Smooth muscle cell (in vitro differentiated cells): ENCODE data around the gene TTC34. TPM values are rescaled to one million over a fixed set of nuclear protein-coding genes. Genes with fewer than 3 reads are reported as not detected.

Experiments
- DNase-seq: peaks from one replicate; lab custom pipeline; 2025; ENCODE audit not compliant: unreplicated experiment; lab: John Stamatoyannopoulos, UW
- H2AFZ ChIP-seq: fragments of 200-600 bp; sonication (generic); 2 replicates; pipeline ENCODE4 v1.6.0; 2016; ENCODE audit warnings: antibody characterized with exemption, low read depth, mild to moderate bottlenecking
- H3F3A ChIP-seq: fragments of 200-600 bp; sonication (generic); 2 replicates; pipeline ENCODE4 v1.6.0; 2017; ENCODE audit warnings: antibody characterized with exemption, low read depth
- H3K27ac ChIP-seq: fragments of 200-600 bp; sonication (generic); 2 replicates; pipeline ENCODE4 v1.5.1; 2016; ENCODE audit warnings: low read depth, mild to moderate bottlenecking
- H3K27me3 ChIP-seq: fragments of 200-600 bp; sonication (generic); 2 replicates; pipeline ENCODE4 v1.6.1; 2016; ENCODE audit warnings: low read depth, mild to moderate bottlenecking
- H3K36me3 ChIP-seq: fragments of 200-600 bp; sonication (generic); 2 replicates; pipeline ENCODE4 v1.5.1; 2016; ENCODE audit warnings: low read depth
- H3K4me1 ChIP-seq: fragments of 200-600 bp; sonication (generic); 2 replicates; pipeline ENCODE4 v1.5.1; 2016; ENCODE audit warnings: low read depth
- H3K4me2 ChIP-seq: fragments of 200-600 bp; sonication (generic); 2 replicates; pipeline ENCODE4 v1.6.0; 2016; ENCODE audit warnings: mild to moderate bottlenecking
- H3K4me3 ChIP-seq: fragments of 200-600 bp; sonication (generic); 2 replicates; pipeline ENCODE4 v1.5.1; 2016; ENCODE audit warnings: mild to moderate bottlenecking
- H3K79me2 ChIP-seq: fragments of 200-600 bp; sonication (generic); 2 replicates; pipeline ENCODE4 v1.6.0; 2016; ENCODE audit warnings: low read depth, mild to moderate bottlenecking
- H3K9ac ChIP-seq: fragments of 200-600 bp; sonication (generic); 2 replicates; pipeline ENCODE4 v1.6.0; 2016; ENCODE audit warnings: low read depth
- H3K9me3 ChIP-seq: fragments of 200-600 bp; sonication (generic); replicated peaks from 2 replicates; pipeline ENCODE4 v1.5.1; 2016; ENCODE audit warnings: low read depth
- H4K20me1 ChIP-seq: fragments of 200-600 bp; sonication (generic); 2 replicates; pipeline ENCODE4 v1.6.0; 2016; ENCODE audit warnings: low read depth
- WGBS: methylation state at CpG from one replicate; pipeline ENCODE4 v1.1.7; 2016; ENCODE audit warnings: low lambda C conversion rate; 5-methylcytosine and 5-hydroxymethylcytosine counted together
- polyA plus RNA-seq: library from polyadenylated mRNA; unstranded; fragments of >200 nt; fragmentation: Nextera tagmentation; extraction: Ambion mirVana; gene quantifications from 2 replicates; pipeline ENCODE4 v1.2.1, GENCODE V29; 2016
- total RNA-seq: library from RNA; depleted of rRNA; stranded (reverse); fragments of >200 nt; gene quantifications from 2 replicates; pipeline ENCODE4 v1.2.3, GENCODE V29; 2014
- TF ChIP-seq, protein P1 (sequence below): fragments of 200-600 bp; sonication (generic); IDR thresholded peaks from 2 replicates; pipeline ENCODE4 v1.5.1; 2017; ENCODE audit warnings: borderline replicate concordance, mild to moderate bottlenecking, antibody characterized with exemption; ENCODE audit not compliant: insufficient read depth, poor library complexity, severe bottlenecking

Gene TTC34
- total and polyA plus RNA-seq, 2 experiments from 2014 or later: 0.01 to 0.04 TPM

DNA sequence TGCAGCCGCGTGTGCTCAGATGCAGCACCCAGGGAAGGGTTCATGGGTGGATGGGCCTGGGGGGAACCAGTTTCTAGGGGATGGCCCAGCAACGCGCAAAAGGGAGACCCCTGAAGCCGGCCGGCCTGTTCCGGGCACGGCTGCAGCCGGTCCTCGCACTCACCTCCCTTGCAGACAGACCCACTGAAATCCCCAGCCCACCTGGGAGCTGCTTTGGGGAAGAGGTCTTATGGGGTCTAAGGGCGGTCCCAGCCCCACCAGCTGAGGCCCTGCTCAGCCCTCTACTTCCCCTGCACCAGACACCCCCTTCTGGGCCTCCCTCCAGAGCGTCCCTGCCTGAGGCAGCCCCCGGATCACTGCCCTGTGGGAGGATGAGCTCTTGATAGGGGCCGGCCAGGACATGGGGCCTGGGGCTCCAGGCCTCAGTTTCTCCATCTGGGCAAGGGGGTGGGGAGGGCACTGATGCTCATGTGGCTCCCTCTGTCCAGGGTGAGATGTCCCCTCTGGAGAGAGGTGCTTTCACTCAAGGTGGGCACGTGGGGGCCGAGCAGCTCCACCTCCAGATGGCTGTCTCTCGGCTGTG, 20.0 kb upstream of the TTC34 start:
- Histone ChIP-seq H3K27me3 (no peaks in the 10 kb centered on the region), H3K4me1 (no peaks in the 10 kb centered on the region), H3K36me3 (no peaks in the 10 kb centered on the region), H3K9ac (no peak overlapping the region), H3K9me3 (peaks cover 5% of the 10 kb centered on the region), H4K20me1 (no peaks in the 10 kb centered on the region), H3K79me2 (no peaks in the 10 kb centered on the region), H3K4me3 (no peak overlapping the region), H3K27ac (no peak overlapping the region), H3F3A (no peaks in the 10 kb centered on the region), H2AFZ (no peak overlapping the region), H3K4me2 (no peak overlapping the region)
- no peak for DNase-seq
- TF ChIP-seq, protein P1, sequence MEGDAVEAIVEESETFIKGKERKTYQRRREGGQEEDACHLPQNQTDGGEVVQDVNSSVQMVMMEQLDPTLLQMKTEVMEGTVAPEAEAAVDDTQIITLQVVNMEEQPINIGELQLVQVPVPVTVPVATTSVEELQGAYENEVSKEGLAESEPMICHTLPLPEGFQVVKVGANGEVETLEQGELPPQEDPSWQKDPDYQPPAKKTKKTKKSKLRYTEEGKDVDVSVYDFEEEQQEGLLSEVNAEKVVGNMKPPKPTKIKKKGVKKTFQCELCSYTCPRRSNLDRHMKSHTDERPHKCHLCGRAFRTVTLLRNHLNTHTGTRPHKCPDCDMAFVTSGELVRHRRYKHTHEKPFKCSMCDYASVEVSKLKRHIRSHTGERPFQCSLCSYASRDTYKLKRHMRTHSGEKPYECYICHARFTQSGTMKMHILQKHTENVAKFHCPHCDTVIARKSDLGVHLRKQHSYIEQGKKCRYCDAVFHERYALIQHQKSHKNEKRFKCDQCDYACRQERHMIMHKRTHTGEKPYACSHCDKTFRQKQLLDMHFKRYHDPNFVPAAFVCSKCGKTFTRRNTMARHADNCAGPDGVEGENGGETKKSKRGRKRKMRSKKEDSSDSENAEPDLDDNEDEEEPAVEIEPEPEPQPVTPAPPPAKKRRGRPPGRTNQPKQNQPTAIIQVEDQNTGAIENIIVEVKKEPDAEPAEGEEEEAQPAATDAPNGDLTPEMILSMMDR: no peak
- WGBS: 91% methylated on average over 17 of the region's 17 CpGs

- TF ChIP-seq, protein P1: no peak
- no peaks in the 10 kb centered on the region for H3F3A ChIP-seq
- H3K79me2 ChIP-seq: no peaks in the 10 kb centered on the region
- no peak overlapping the region for H3K4me2 ChIP-seq
- no peak overlapping the region for H3K4me3 ChIP-seq
- H3K4me1 ChIP-seq: no peaks in the 10 kb centered on the region
- peaks cover 5% of the 10 kb centered on the region for H3K9me3 ChIP-seq
- H2AFZ ChIP-seq: no peak overlapping the region
- no peak for DNase-seq
- no peaks in the 10 kb centered on the region for H3K36me3 ChIP-seq
- H3K27me3 ChIP-seq: no peaks in the 10 kb centered on the region
- H3K27ac ChIP-seq: no peak overlapping the region
- no peaks in the 10 kb centered on the region for H4K20me1 ChIP-seq
- no peak overlapping the region for H3K9ac ChIP-seq
- WGBS: 78% methylated on average over 11 of the region's 11 CpGs
Observed at GRCh38 chr1:2820731-2821372, 19.4 kb upstream of the TTC34 start.

DNA sequence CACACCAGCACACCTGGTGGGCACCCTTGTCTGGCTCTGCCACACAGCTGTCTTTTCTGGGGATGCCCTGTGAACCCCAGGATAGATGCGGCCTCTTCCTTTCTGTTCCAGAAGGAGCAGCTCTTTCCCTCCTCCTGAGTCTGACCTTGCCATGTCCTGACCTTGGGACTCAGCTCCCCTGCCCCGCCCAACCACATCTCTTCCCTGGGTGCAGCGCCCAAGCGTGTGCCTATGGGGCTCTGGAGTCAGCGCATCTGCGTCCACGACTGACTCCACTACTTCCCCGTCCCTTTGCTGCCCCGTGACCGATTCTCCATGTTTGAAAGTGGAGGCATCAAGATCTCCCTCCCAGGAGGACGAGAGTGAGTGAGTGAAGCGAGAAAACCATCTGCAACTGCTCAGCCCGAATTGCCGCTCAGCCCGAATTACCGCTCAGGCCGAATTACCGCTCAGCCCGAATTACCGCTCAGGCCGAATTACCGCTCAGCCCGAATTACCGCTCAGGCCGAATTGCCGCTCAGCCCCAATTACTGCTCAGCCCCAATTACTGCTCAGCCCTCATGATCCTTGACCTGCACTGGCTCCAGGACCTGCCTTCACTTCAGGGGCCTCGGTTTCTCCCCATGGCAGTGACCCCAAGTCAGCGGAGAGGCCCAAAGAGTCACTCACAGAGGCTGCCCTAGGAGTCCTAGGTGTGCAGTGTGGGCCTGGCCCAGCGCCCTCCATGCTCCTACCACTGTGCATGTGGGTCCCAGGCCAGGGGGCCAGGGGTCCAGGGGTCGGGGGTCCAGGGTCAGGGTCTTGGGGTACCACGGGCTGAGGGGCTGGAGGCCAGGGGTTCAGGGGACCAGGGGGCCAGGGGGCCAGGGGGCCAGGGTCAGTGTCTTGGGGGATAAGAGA, 18.6 kb upstream of the TTC34 start:
- Histone ChIP-seq H4K20me1 (no peaks in the 10 kb centered on the region), H2AFZ (no peak overlapping the region), H3K27ac (no peak overlapping the region), H3K4me3 (no peak overlapping the region), H3K9me3 (peaks cover 5% of the 10 kb centered on the region), H3K4me1 (no peaks in the 10 kb centered on the region), H3K27me3 (no peaks in the 10 kb centered on the region), H3K79me2 (no peaks in the 10 kb centered on the region), H3F3A (no peaks in the 10 kb centered on the region), H3K4me2 (no peak overlapping the region), H3K36me3 (no peaks in the 10 kb centered on the region), H3K9ac (no peak overlapping the region)
- DNase-seq: no peak
- TF ChIP-seq, protein P1: no peak
- WGBS: 92% methylated on average over 28 of the region's 31 CpGs
